ENCODE results near the gene P2RY10. TPM values are rescaled to one million over a fixed set of nuclear protein-coding genes. Genes with fewer than 3 reads are reported as not detected.
A peak's percentile ranks its signal among the peaks of the same experiment; 100 is the strongest.

Gene P2RY10
- total RNA-seq, result 10 to 100 TPM; 76.0 to 77.4 TPM

GRCh38 chrX:78945186-78945912 is at the start of gene P2RY10:
TSS of gene P2RY10 (plus strand) at chrX:78945391. CDS start at chrX:78960521, 15,130 bp downstream.
- POLR2A ChIA-PET, result interaction anchor here (0.8 to 1.9 kb wide), 8 partner anchors 162 to 422 kb away, joined by 3 to 6 read pairs (median 4); partner anchors contain the start of gene ITM2A
- Mint-ChIP-seq H3K4me3 (peak within 1 kb of the TSS; percentile 97), H3K27me3 (no peaks in the 10 kb centered on the region), H3K9me3 (peaks cover 2% of the 10 kb centered on the region), H3K4me1 (peaks cover 41% of the 10 kb centered on the region), H3K27ac (peak within 1 kb of the TSS; percentile 98), H3K36me3 (peaks cover 20% of the 10 kb centered on the region)
- DNase-seq (no peak), ATAC-seq (ENCODE audit: low read depth) (peak; percentile 86)

GRCh38 chrX:78922754-78923153 is 22.4 kb upstream of the P2RY10 start:
- H3K36me3 Mint-ChIP-seq, result peaks cover 9% of the 10 kb centered on the region
- POLR2A ChIA-PET, result no interaction called here
- no peak overlapping the region for H3K4me3 Mint-ChIP-seq
- peaks cover 11% of the 10 kb centered on the region for H3K4me1 Mint-ChIP-seq
- H3K27ac Mint-ChIP-seq, result no peak overlapping the region
- DNase-seq (no peak), ATAC-seq (ENCODE audit: low read depth) (no peak)
- no peaks in the 10 kb centered on the region for H3K27me3 Mint-ChIP-seq
- H3K9me3 Mint-ChIP-seq, result peaks cover 13% of the 10 kb centered on the region

GRCh38 chrX:78923198-78924015 is 21.8 kb upstream of the P2RY10 start:
- DNase-seq, result no peak
- Mint-ChIP-seq H3K36me3 (peaks cover 9% of the 10 kb centered on the region), H3K27ac (peak overlapping the region; percentile 30), H3K4me3 (peak overlapping the region; percentile 5), H3K4me1 (peaks cover 11% of the 10 kb centered on the region), H3K9me3 (peaks cover 13% of the 10 kb centered on the region), H3K27me3 (no peaks in the 10 kb centered on the region)
- no peak for ATAC-seq (ENCODE audit: low read depth)
- POLR2A ChIA-PET, result interaction anchor here (0.7 kb wide), 1 partner anchor 784 kb away, joined by 3 read pairs; the partner anchor contains the start of gene TAF9B

GRCh38 chrX:78931814-78932213 is 13.4 kb upstream of the P2RY10 start:
- POLR2A ChIA-PET, result no interaction called here
- DNase-seq (no peak), ATAC-seq (ENCODE audit: low read depth) (no peak)
- Mint-ChIP-seq H3K36me3 (no peaks in the 10 kb centered on the region), H3K9me3 (peaks cover 9% of the 10 kb centered on the region), H3K27ac (no peak overlapping the region), H3K27me3 (no peaks in the 10 kb centered on the region), H3K4me3 (no peak overlapping the region), H3K4me1 (no peaks in the 10 kb centered on the region)

- Mint-ChIP-seq H3K27me3 (no peaks in the 10 kb centered on the region), H3K27ac (no peak overlapping the region), H3K4me1 (no peaks in the 10 kb centered on the region), H3K9me3 (peaks cover 8% of the 10 kb centered on the region), H3K4me3 (no peak overlapping the region), H3K36me3 (peaks cover 5% of the 10 kb centered on the region)
- POLR2A ChIA-PET, result no interaction called here
- ATAC-seq (ENCODE audit: low read depth) (no peak), DNase-seq (no peak)
Measured at GRCh38 chrX:78934866-78935265, 10.3 kb upstream of the P2RY10 start.

GRCh38 chrX:78944351-78944750 is 840 bp upstream of the P2RY10 start:
- peaks cover 4% of the 10 kb centered on the region for H3K9me3 Mint-ChIP-seq
- peak overlapping the region; percentile 98 for H3K27ac Mint-ChIP-seq
- H3K27me3 Mint-ChIP-seq, result no peaks in the 10 kb centered on the region
- no peak for DNase-seq
- H3K4me3 Mint-ChIP-seq, result peak overlapping the region; percentile 97
- peaks cover 35% of the 10 kb centered on the region for H3K4me1 Mint-ChIP-seq
- peaks cover 15% of the 10 kb centered on the region for H3K36me3 Mint-ChIP-seq
- no peak for ATAC-seq (ENCODE audit: low read depth)
- POLR2A ChIA-PET, result interaction anchor here (1.5 to 1.8 kb wide), 2 partner anchors 200 to 204 kb away, joined by 4 to 6 read pairs; no protein-coding TSS in a partner anchor

- Mint-ChIP-seq H3K36me3 (peaks cover 23% of the 10 kb centered on the region), H3K27me3 (no peaks in the 10 kb centered on the region), H3K9me3 (peaks cover 2% of the 10 kb centered on the region), H3K27ac (peak overlapping the region; percentile 98), H3K4me1 (peaks cover 42% of the 10 kb centered on the region), H3K4me3 (peak overlapping the region; percentile 97)
- ATAC-seq (ENCODE audit: low read depth) (no peak), DNase-seq (no peak)
- POLR2A ChIA-PET, result interaction anchor here (0.8 to 1.9 kb wide), 5 partner anchors 161 to 421 kb away, joined by 3 to 6 read pairs (median 4); partner anchors contain the start of gene ITM2A
Measured at GRCh38 chrX:78946178-78946931, 1.2 kb downstream of the P2RY10 start.

- DNase-seq, result no peak
- Mint-ChIP-seq H3K27ac (no peak overlapping the region), H3K9me3 (peaks cover 1% of the 10 kb centered on the region), H3K27me3 (no peaks in the 10 kb centered on the region), H3K4me3 (peak overlapping the region; percentile 97), H3K4me1 (peaks cover 44% of the 10 kb centered on the region), H3K36me3 (peaks cover 48% of the 10 kb centered on the region)
- ATAC-seq (ENCODE audit: low read depth), result no peak
- POLR2A ChIA-PET, result interaction anchor here (1.5 kb wide), 1 partner anchor 14 kb away, joined by 5 read pairs; no protein-coding TSS in a partner anchor
Measured at GRCh38 chrX:78950009-78950835, 5.0 kb downstream of the P2RY10 start.

GRCh38 chrX:78957049-78957767 is 12.0 kb downstream of the P2RY10 start:
- H3K27ac Mint-ChIP-seq, result peak overlapping the region; percentile 43
- peaks cover 46% of the 10 kb centered on the region for H3K4me1 Mint-ChIP-seq
- peaks cover 9% of the 10 kb centered on the region for H3K9me3 Mint-ChIP-seq
- DNase-seq, result no peak
- peaks cover 75% of the 10 kb centered on the region for H3K36me3 Mint-ChIP-seq
- H3K27me3 Mint-ChIP-seq, result no peaks in the 10 kb centered on the region
- POLR2A ChIA-PET, result interaction anchor here (1.4 kb wide), 1 partner anchor 10 kb away, joined by 4 read pairs; no protein-coding TSS in a partner anchor
- no peak for ATAC-seq (ENCODE audit: low read depth)
- H3K4me3 Mint-ChIP-seq, result no peak overlapping the region

GRCh38 chrX:78957768-78958130 is 12.6 kb downstream of the P2RY10 start:
- H3K36me3 Mint-ChIP-seq, result peaks cover 72% of the 10 kb centered on the region
- POLR2A ChIA-PET, result no interaction called here

GRCh38 chrX:78958419-78959116 is 13.4 kb downstream of the P2RY10 start:
- Mint-ChIP-seq H3K4me1 (peaks cover 46% of the 10 kb centered on the region), H3K36me3 (peaks cover 75% of the 10 kb centered on the region), H3K4me3 (no peak overlapping the region), H3K27me3 (no peaks in the 10 kb centered on the region), H3K27ac (peak overlapping the region; percentile 49), H3K9me3 (peaks cover 10% of the 10 kb centered on the region)
- POLR2A ChIA-PET, result no interaction called here
- DNase-seq, result no peak
- peak; percentile 45 for ATAC-seq (ENCODE audit: low read depth)

More at GRCh38 chrX:78957768-78958130, 12.6 kb downstream of the P2RY10 start:
- no peak for DNase-seq
- Mint-ChIP-seq H3K9me3 (peaks cover 10% of the 10 kb centered on the region), H3K4me3 (no peak overlapping the region), H3K27ac (peak overlapping the region; percentile 43), H3K4me1 (peaks cover 44% of the 10 kb centered on the region), H3K27me3 (no peaks in the 10 kb centered on the region)
- ATAC-seq (ENCODE audit: low read depth), result no peak

All from activated naive CD8-positive, alpha-beta T cell treated with anti-CD3 and anti-CD28 coated beads, Interleukin-2, amount 10 ng/mL, durations not matched to agents 7 days and 5 days (primary cell).